Right atrium auricular region (tissue), 2 donors: ENCODE results near the gene DOCK2. TPM values are rescaled to one million over a fixed set of nuclear protein-coding genes. Genes with fewer than 3 reads are reported as not detected.
"Not testable (repeated sequence)": the region's sequence is repeated elsewhere in the genome, so short reads cannot be mapped to it uniquely, and the experiment has no call there.

Experiments
- DNase-seq: peaks from one replicate; pipeline ENCODE4 v3.0.0-alpha.2; 2019; ENCODE audit warnings: low spot score
- H3K27ac ChIP-seq, 2 donors: fragments of 200-600 bp; sonication (generic); 1 replicate in 1 of 2; 2 replicates in 1 of 2; pipeline ENCODE4 v1.5.1; 2016 to 2019
- H3K27me3 ChIP-seq, 2 donors: fragments of 200-600 bp; sonication (generic); one replicate each; pipeline versions ENCODE4 v1.5.1 to v1.6.0; 2017 to 2019
- H3K36me3 ChIP-seq: fragments of 200-600 bp; sonication (generic); one replicate; pipeline ENCODE4 v1.5.1; 2016
- H3K4me1 ChIP-seq, 2 donors: fragments of 200-600 bp; sonication (generic); one replicate each; pipeline versions ENCODE4 v1.5.1 to v1.6.0; 2017 to 2019
- H3K4me3 ChIP-seq, 2 donors: fragments of 200-600 bp; sonication (generic); 1 replicate in 1 of 2; 2 replicates in 1 of 2; pipeline ENCODE4 v1.5.1; 2017 to 2019; ENCODE audit warnings: mild to moderate bottlenecking in 1 of 2, moderate library complexity in 1 of 2
- H3K9me3 ChIP-seq, 2 donors: fragments of 200-600 bp; sonication (generic); one replicate each; pipeline ENCODE4 v1.5.1; 2019
- CTCF ChIP-seq, 2 donors: fragments of 200-600 bp; sonication (generic); IDR thresholded peaks; one replicate each; pipeline ENCODE4 v1.5.1; 2019; ENCODE audit warnings: antibody characterized with exemption in 2 of 2
- total RNA-seq, 2 donors: library from RNA; depleted of rRNA; stranded (reverse); fragments of >200 nt; gene quantifications; one replicate each; pipeline ENCODE4 v1.1.0, GENCODE V29; 2016

DOCK2 gene
- total RNA-seq, 2 donors from 2014 or later, result 3.7 to 5.4 TPM

GRCh38 chr5:169762338-169763095, 125.4 kb downstream of the DOCK2 start:
- H3K9me3 ChIP-seq, result no peaks in the 10 kb centered on the region
- H3K27ac ChIP-seq, result no peak overlapping the region
- DNase-seq, result no peak
- no peak overlapping the region for H3K4me3 ChIP-seq
- H3K4me1 ChIP-seq, result no peaks in the 10 kb centered on the region
- TF ChIP-seq CTCF (IDR thresholded peaks at IDR 0.05), result no peak
- H3K36me3 ChIP-seq, result no peaks in the 10 kb centered on the region
- no peaks in the 10 kb centered on the region for H3K27me3 ChIP-seq

- H3K4me3 ChIP-seq, result no peak overlapping the region
- DNase-seq, result no peak
- TF ChIP-seq CTCF (IDR thresholded peaks at IDR 0.05), result no peak
These were observed 126.4 kb downstream of the DOCK2 start for GRCh38 chr5:169763376-169764017.

GRCh38 chr5:169764018-169764378, 126.9 kb downstream of the DOCK2 start:
- no peak for DNase-seq
- TF ChIP-seq CTCF (IDR thresholded peaks at IDR 0.05), result no peak
- Histone ChIP-seq H3K36me3 (no peaks in the 10 kb centered on the region), H3K4me3 (no peak overlapping the region), H3K27ac (no peak overlapping the region), H3K4me1 (no peaks in the 10 kb centered on the region), H3K27me3 (no peaks in the 10 kb centered on the region), H3K9me3 (no peaks in the 10 kb centered on the region)

More at GRCh38 chr5:169763376-169764017, 126.4 kb downstream of the DOCK2 start:
- Histone ChIP-seq H3K27ac (no peak overlapping the region), H3K36me3 (no peaks in the 10 kb centered on the region), H3K27me3 (no peaks in the 10 kb centered on the region), H3K9me3 (no peaks in the 10 kb centered on the region), H3K4me1 (no peaks in the 10 kb centered on the region)

- no peaks in the 10 kb centered on the region for H3K9me3 ChIP-seq
- no peak overlapping the region for H3K27ac ChIP-seq
- no peak overlapping the region for H3K4me3 ChIP-seq
- no peak for DNase-seq
- H3K27me3 ChIP-seq, result no peaks in the 10 kb centered on the region
- no peak for TF ChIP-seq CTCF (IDR thresholded peaks at IDR 0.05)
- no peaks in the 10 kb centered on the region for H3K36me3 ChIP-seq
- H3K4me1 ChIP-seq, result no peaks in the 10 kb centered on the region
These were observed 128.3 kb downstream of the DOCK2 start for GRCh38 chr5:169765176-169765996.

- not testable (repeated sequence) for H3K27ac ChIP-seq, H3K4me1 ChIP-seq, H3K9me3 ChIP-seq, DNase-seq, H3K27me3 ChIP-seq, H3K4me3 ChIP-seq, H3K36me3 ChIP-seq
These were observed 129.9 kb downstream of the DOCK2 start for GRCh38 chr5:169766943-169767342.

- Histone ChIP-seq H3K27me3 (no peaks in the 10 kb centered on the region), H3K4me3 (no peak overlapping the region), H3K9me3 (no peaks in the 10 kb centered on the region), H3K36me3 (no peaks in the 10 kb centered on the region), H3K27ac (no peak overlapping the region), H3K4me1 (no peaks in the 10 kb centered on the region)
- TF ChIP-seq CTCF (IDR thresholded peaks at IDR 0.05), result no peak
- DNase-seq, result no peak
These were observed 130.9 kb downstream of the DOCK2 start for GRCh38 chr5:169767938-169768337.
